Central memory CD4-positive, alpha-beta T cell (primary cell): ENCODE measurements around the gene IL17REL.

Experiments
- DNase-seq: peaks from one replicate; pipeline ENCODE4 v3.0.0; 2022

Gene IL17REL

DNA sequence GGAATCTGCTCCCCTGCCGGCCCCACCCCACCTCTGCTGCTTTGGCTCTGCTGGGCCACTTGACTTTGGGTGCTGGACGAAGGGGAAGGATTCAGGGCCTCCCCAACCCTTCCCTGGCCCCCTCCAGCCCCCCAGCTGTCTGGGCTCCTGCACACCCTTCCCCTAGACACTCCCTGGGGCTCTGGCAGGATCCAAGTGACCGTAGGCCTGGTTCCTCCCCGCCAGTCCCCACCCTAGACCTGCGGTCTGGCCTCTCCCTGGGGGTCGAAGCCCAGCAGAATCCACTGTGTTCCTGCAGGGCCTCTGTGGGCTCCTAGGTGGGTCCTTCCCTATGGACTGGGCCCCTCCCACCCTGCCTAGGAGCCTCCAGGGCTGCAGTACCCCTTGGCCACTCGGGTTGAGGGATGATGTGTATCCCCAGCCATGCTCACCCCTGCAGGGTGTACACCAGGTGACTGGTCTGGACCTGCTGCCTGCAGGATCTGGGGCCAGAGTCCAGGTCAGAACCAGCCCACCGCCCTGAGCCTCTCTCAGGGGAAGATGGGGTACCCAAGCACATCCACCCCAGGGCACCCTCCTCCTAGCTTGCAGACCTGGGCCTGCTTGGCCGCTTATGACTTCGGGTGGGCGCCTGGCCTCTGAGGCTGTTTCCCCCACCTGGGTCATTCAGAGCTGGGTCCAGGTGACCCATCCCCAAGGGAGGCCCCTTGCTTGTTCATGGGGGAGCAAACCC, 46.4 kb downstream of the IL17REL start:
- no peak for DNase-seq

DNA sequence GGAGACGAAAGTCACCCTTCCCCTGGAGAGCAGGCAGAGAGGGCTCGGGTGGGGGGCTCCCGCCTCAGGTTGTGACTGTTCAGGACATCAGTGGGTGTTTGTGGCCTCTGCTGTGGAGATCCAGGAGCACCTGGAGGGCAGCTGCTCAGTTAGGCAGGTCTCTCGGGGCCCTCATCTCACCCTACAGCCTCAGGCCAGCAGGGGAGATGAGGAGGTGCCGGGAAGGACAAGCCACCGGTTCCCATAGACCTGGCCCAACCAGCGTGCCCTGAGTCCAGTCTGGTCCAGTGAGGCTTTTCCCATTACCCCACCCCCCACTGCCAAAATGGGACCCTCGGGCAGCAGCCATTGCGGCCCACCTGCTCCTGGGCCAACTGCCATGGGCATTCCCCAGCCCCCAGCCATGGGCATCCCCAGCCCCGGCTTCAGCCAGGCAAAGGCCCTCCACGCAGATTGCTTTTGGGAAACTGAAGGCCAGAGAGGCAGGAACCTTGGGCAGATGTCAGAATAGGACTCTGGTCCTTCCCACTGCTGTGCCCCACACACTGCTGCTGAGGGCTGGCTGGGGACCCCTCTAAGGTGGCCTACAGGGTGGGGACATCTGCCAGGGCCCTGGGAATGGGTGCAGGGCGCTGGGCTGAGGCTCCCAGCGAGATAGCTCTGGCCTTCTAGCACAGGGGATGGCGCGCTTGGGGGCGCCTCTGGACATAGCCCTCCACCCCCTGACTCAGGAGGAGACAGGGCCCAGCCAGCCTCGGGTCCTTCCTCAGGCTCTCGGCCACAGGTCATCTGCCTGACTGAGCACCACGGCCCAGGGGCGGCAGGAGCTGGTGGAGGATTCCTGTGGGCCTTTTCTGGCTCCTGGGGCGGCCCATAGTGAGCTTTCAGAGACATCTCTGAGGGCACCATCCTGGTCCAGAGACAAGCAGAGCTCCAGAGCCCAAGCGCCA, 47.2 kb downstream of the IL17REL start:
- no peak for DNase-seq

DNA sequence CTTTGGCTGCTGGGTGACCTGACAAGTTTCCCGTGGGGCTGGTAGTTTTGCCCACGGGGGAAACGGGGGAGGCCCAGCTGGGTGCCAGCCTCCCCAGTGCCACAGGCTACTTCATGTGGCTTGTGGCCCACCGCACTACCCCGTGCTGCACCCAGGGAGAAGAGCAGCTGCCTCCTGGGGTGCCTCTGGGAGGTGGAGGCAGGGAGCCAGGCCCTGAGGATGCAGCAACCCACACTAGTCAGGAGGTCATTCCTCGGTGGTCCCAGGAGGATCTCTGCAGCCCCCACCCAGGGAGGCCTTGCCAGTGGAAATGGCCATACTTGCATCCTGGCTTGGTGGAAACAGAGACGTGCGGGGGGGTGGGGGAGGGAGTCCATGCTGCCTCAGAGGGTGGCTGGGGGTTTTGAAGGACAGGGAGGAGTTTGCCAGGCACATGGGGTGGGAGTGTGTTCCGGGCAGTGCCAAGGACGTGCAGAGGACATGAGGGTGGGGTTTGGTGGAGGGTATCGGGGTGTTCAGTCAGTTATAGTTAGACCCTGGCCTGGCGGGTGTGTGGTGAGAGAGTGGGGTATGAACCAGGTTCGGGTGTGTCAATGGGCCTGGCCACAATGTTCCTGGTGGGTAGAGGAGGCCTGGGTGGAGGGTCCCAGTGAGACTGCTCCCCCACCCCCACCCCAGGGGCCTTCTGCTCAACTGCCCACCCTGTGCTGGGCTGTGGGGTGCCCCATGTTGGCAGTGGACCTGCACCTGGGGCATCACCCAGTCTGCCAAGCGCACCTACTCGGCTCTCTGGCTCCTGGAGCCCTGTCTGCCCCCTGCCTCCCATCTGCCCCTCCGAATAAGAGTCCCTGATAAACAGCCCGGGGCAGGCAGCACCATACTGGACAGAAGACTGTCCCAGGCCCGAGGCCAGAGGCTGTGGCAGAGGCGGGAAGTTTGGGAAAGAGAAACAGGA, 48.2 kb downstream of the IL17REL start:
- DNase-seq = peak; percentile 46

DNA sequence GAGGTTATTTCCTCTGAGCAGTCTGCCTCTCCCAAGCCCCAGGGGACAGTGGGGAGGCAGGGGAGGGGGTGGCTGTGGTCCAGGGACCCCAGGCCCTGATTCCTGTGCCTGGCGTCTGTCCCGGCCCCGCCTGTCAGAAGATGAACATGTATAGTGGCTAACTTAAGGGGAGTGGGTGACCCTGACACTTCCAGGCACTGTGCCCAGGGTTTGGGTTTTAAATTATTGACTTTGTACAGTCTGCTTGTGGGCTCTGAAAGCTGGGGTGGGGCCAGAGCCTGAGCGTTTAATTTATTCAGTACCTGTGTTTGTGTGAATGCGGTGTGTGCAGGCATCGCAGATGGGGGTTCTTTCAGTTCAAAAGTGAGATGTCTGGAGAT, 48.9 kb downstream of the IL17REL start:
- DNase-seq = no peak

DNA sequence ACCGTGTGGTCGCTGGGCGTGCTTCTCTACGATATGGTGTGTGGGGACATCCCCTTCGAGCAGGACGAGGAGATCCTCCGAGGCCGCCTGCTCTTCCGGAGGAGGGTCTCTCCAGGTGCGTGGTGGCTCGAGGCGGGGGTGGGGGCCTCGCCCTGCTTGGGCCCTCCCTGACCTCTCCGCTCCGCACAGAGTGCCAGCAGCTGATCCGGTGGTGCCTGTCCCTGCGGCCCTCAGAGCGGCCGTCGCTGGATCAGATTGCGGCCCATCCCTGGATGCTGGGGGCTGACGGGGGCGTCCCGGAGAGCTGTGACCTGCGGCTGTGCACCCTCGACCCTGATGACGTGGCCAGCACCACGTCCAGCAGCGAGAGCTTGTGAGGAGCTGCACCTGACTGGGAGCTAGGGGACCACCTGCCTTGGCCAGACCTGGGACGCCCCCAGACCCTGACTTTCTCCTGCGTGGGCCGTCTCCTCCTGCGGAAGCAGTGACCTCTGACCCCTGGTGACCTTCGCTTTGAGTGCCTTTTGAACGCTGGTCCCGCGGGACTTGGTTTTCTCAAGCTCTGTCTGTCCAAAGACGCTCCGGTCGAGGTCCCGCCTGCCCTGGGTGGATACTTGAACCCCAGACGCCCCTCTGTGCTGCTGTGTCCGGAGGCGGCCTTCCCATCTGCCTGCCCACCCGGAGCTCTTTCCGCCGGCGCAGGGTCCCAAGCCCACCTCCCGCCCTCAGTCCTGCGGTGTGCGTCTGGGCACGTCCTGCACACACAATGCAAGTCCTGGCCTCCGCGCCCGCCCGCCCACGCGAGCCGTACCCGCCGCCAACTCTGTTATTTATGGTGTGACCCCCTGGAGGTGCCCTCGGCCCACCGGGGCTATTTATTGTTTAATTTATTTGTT, 49.6 kb downstream of the IL17REL start:
- no peak for DNase-seq

DNA sequence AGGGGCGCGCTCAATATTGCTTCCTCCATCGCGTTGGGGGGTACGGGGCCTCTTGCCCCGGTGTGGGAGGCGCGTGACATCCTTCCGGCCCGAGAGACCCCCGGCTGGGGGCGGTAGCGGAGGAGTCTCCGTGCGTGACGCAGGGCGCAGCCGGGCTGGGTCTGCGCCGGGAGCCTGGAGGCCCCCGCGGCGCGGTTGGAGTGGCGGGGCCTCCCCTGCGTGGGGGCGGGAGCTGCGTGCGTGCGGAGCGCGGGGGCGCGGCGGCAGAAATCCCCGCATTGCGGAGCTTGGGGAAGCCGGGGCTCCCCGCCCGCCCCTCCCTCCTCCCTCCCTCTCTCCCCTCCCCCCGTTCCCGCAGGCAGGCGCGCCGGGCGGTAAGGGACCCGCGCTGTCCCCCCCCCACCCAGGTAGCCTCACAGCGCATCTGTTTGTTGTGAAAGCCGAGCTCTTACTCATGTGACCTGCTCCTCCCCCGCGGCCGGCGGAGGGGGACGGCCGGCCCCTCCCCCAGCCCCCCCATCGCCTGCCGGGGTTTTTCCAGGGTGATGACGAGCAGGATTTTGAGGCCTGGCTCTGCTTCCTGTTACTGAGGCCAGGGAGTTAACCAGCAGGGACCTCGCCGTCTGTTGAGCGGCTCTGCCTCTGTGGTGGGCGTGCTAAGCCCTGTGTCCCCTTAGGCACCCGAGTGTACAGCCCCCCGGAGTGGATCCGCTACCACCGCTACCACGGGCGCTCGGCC, 50.4 kb downstream of the IL17REL start:
- peak; percentile 79 for DNase-seq

DNA sequence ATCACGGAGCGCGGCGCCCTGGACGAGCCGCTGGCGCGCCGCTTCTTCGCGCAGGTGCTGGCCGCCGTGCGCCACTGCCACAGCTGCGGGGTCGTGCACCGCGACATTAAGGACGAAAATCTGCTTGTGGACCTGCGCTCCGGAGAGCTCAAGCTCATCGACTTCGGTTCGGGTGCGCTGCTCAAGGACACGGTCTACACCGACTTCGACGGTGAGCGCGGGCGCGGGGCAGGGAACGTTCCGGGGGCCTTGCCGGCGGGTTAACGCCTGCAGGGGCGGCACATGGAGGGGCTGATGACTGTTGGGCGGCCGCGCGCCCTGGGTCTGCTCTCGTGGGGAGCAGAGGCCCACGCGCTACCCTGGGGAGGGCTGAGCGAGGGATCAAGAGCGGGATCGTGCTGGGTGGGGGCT, 51.0 kb downstream of the IL17REL start:
- no peak for DNase-seq

DNA sequence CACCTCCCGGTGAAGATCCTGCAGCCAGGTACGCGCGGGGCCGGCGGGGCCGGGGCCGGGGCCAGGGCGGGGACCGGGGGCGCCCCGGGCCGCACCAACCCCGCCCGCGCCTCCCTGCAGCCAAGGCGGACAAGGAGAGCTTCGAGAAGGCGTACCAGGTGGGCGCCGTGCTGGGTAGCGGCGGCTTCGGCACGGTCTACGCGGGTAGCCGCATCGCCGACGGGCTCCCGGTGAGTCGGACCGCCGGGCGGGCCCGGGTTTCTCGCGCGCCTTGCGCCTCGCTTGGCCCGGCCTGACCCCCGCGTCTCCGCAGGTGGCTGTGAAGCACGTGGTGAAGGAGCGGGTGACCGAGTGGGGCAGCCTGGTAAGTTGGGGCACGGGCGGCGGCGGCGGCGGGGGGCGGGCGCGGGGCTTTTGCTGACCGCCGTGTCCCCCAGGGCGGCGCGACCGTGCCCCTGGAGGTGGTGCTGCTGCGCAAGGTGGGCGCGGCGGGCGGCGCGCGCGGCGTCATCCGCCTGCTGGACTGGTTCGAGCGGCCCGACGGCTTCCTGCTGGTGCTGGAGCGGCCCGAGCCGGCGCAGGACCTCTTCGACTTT, 51.5 kb downstream of the IL17REL start:
- DNase-seq = no peak

DNA sequence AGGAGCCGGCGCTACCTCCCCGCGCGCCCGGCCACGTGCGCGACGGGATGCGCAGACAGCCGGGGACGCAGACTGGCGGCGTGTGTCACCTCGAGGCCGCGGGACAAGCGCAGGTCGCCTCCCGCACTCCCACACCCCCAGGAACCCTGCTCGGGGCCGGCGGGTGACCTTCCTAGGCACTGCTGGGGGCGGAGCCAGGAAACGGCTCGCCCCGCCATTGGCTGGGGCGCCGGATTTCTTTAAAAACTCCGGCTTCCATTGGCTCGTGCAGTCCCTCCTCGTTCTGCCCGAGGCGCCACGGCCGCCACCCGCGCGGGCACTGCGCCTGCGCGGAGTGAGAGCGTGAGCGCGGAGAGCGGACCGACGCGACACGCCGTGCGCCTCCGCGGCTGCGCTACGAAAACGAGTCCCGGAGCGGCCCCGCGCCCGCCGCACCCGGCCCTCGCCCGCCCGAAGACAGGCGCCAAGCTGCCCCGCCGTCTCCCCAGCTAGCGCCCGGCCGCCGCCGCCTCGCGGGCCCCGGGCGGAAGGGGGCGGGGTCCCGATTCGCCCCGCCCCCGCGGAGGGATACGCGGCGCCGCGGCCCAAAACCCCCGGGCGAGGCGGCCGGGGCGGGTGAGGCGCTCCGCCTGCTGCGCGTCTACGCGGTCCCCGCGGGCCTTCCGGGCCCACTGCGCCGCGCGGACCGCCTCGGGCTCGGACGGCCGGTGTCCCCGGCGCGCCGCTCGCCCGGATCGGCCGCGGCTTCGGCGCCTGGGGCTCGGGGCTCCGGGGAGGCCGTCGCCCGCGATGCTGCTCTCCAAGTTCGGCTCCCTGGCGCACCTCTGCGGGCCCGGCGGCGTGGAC, 52.2 kb downstream of the IL17REL start, which contains the start of gene PIM3:
Gene PIM3, plus strand, starts transcription at position 614 of the 846 bp plus-strand sequence. Its CDS starts 176 bp downstream, at position 790.
- DNase-seq = peak; percentile 93

DNA sequence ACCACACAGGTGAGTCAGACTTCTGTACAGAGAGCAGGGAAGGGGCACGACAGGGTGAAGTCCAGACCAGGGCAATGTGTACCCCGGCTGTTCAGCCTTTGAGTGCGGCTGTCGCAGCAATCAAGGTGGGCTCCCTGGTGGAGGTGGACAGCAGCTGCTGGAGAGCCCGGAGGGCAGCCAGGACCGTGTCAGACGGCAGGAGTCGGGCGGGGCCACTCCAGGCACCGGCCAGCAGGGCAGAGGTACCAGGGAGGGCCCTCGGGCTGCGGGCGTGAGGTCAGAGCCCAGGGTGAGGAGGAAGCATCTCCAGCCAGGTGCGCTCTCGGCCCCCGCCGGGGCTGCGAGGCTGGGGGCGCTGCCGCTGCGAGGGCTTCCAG, 52.8 kb downstream of the IL17REL start:
- DNase-seq = no peak

DNA sequence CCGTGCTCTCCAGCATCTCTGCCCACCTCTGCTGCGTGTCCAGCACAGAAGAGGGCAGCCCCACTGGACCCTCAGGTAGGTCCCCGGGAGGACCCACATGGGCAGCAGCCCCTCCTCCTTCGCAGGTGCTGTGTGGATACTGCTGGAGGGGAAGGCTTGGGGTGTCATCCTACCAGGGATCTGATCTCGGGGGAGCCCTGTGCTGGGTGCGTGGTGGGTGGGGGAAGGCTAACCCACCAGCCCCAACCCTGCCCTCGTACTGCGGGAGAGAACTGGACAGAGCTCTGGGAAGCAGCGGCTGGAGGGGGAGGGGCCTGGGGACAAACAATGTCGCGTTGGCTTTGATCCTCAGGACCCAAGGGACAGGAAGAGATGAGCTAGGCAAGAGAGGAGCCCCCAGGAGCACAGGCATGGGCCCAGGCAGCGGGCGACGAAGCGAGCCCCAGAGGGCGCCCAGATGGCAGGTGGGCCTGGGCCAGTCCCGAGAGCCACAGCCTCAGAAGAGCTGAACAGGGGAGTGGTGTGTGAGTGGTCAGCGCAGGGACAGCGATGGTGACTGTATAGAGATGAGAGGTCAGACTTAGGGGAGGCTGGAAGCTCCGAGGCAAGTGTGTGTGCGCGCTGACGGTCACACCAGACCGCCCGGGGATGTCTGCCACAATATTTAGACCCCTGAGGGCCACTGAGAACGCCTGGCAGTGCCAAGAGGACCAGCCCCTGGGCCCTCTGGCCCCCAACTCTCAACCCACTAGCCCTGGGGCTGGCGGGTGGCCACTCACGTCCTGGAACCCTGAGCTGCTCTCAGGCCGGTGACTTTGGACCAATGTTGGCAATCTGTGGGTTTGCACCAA, 53.4 kb downstream of the IL17REL start:
- DNase-seq = no peak

DNA sequence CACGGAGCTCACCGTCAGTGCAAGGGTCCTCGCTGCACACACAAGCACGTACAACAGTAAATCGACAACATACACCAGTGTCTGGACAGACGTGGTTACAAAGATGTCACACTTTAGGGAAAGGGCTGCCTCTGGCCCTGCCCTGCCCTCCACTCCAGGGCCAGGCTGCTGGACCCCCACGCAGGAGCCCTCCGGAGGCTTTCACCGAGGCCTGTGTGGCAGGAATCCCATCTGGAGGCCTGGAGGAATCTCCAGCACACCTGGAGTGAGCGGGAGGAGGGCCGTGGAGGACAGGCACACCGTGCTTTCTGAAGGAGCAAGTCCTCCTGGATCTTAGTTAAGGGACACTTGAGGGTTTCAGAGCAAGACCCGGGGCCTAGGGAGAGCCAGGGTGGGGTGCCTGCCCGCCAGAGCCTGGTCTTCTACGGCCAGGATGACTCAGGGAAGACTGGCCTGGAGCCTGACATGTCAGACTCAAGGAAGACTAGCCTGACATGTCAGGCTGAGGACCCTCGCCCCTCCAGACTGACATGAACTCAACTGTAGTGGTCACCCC, 54.1 kb downstream of the IL17REL start:
- no peak for DNase-seq

DNA sequence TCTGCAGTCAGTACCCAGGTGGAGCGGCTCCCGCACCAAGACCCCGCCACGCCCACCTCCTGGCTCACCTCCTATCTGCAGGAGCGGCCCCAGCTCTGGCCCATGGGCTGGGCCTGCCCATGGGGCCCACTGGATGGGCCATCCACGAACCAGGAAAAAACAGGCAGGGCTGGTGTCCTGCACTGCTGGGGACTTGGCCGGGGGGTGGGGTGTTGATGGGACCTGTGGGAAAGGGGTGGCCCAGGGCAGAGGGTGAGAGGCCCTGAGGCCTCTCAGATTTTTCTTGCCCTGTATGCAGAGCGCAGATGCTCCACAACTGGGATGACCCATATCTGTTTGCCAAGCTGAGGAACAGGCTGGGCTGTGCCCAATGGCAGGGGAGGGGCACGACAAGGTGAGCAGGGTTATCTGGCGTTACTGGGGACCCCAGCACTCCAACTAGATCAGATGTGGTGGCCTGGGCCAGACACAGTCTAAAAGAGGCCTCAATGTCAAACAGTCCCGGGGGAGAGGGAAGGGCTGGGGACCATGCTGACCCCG, 54.7 kb downstream of the IL17REL start:
- no peak for DNase-seq

DNA sequence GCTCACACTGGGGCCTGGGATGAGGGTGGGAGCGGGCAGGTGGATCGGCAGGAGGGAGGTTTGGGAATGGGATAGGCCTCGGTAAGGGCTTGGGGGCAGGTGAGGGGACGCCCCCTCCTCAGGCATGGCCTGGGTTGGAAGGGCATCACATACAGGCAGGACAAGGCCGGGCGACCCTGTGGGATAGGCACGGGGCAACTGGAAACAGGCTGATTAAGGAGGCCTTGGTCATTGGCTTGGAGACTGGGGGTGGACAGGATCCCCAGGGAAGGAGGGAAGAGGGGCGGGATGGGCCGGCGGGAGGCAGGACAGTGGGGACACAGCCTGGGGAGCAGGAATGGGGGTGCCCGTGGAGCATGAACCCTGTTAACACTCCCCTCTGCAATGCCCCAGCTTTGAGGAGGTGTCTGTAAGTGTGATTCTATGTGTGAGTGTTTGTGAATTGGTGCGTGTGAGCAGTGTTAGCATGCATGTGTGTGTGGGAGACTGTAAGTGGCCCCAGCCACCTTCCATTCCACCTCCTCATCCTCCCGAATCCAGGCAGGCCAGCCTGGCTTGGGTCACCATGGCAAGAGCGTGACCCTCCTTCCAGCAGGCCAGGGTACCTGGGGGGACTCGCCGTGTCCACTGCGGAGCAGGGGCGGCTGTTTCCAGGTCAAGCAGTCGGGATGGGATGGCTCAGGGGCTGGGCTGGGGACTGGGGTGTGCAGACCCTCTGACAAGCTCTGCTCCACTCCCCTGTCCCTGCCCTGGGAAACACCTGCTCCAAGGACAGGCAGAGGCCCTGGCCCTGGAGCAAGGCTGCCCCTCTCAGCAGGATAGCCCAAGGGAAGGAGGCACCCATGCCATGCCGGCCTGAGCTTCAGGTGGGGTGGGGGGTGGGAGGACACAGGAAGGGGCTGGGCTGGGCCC, 55.4 kb downstream of the IL17REL start:
- no peak for DNase-seq

DNA sequence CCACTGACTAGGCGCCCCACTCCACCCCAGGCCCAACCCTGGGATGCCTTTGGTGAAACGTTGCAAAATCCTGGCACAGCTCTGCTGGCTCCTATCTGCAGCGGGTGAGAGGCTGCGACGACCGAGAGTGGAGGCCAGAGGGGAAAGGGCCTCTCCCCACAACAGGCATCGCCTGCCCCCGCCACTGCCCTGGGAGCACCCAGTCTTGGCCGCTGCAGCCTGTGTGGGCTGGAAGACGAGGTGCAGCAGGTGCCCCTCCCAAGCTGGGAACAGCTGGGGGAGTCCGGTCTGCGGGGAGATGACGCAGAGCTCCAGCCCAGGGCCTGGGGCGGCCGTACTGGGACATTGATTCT, 56.2 kb downstream of the IL17REL start:
- DNase-seq = no peak

DNA sequence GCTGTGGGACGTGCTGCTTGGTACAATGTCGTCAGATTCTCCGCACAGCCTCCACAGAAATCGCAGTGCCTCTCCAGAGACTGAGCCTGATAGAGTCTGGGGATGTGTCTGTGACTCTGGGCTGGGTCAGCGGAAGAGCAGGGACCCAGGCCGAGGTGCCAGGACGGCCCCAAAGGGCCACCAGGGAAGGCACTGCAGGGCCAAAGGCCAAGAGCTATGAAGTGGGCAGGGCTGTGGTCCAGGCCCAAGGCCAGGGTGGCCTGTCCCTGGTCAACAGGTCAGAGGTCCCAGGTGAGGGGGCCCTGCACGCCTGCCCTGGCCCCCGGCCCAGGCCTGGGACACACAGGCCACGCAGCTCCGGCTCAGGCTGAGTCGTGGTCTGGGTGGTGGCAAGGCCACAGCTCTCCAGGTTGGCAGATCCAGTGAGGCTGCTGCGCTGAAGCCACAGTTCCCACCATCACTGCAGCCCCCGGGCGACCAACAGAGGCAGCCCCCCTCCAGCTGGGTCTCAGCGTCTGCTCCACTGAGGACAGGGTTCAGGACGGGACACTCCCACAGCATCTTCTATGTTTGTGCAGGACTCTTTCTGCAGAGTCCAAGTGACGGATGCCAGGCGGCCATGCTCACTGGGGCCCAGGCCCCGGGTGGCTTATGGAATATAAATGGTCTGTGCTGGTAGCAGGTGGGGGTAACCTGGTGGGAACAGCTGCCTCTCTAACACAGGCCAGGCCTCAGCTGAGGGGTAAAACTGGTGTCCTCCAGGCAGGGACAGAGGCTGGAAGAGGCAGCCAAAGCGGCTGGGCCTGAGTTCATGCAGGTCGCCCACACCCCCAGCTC, 56.8 kb downstream of the IL17REL start:
- DNase-seq = no peak
